CD14-positive monocyte (primary cell): Measurements from ENCODE around the gene WDPCP. TPM values are rescaled to one million over a fixed set of nuclear protein-coding genes. Genes with fewer than 3 reads are reported as not detected.

Source experiments
- DNase-seq, 3 donors: peaks; one replicate each; pipeline ENCODE4 v3.0.0-alpha.2; 2011 to 2022
- H2AFZ ChIP-seq: 2 replicates; pipeline ENCODE4 v1.6.0; 2012; ENCODE audit warnings: mild to moderate bottlenecking, low read depth, low read length, inconsistent platforms; ENCODE audit not compliant: insufficient read depth, poor library complexity, severe bottlenecking
- H3K27ac ChIP-seq, 2 donors: 1 replicate in 1 of 2; 2 replicates in 1 of 2; pipeline ENCODE4 v1.5.1; 2012 to 2013; ENCODE audit warnings: low read length in 2 of 2, control low read depth in 1 of 2, inconsistent platforms in 1 of 2, low read depth in 1 of 2, mild to moderate bottlenecking in 1 of 2
- H3K27me3 ChIP-seq, 2 donors: one replicate each; pipeline versions ENCODE4 v1.6.0 to v1.6.1; 2011 to 2013; ENCODE audit warnings: low read length in 2 of 2; ENCODE audit not compliant: control insufficient read depth in 2 of 2, insufficient read depth in 2 of 2
- H3K36me3 ChIP-seq, 2 donors: replicated peaks in 1 of 2; 1 replicate in 1 of 2; 2 replicates in 1 of 2; pipeline versions ENCODE4 v1.5.1 to v1.6.1; 2012 to 2013; ENCODE audit warnings: low read length in 2 of 2, control low read depth in 1 of 2, inconsistent platforms in 1 of 2, mild to moderate bottlenecking in 1 of 2; ENCODE audit not compliant: insufficient read depth in 2 of 2, control insufficient read depth in 1 of 2
- H3K4me1 ChIP-seq, 2 donors: 1 replicate in 1 of 2; 2 replicates in 1 of 2; pipeline versions ENCODE4 v1.5.1 to v1.6.1; 2012 to 2013; ENCODE audit warnings: low read length in 2 of 2, control low read depth in 1 of 2, inconsistent platforms in 1 of 2, mild to moderate bottlenecking in 1 of 2, moderate library complexity in 1 of 2; ENCODE audit not compliant: insufficient read depth in 2 of 2, control insufficient read depth in 1 of 2
- H3K4me2 ChIP-seq: replicated peaks from 2 replicates; pipeline ENCODE3; 2012; ENCODE audit warnings: low read length, moderate library complexity, mild to moderate bottlenecking; ENCODE audit not compliant: poor library complexity, severe bottlenecking; ENCODE audit errors: extremely low read depth
- H3K4me3 ChIP-seq, 3 experiments: fragments of 200-600 bp in 1 of 3; sonication (generic) in 1 of 3; replicated peaks in 1 of 3; 1 replicate in 2 of 3; 2 replicates in 1 of 3; pipeline ENCODE4 v1.5.1; 2011 to 2013; ENCODE audit warnings: low read length in 3 of 3, mild to moderate bottlenecking in 3 of 3, control low read depth in 2 of 3, low read depth in 2 of 3, inconsistent platforms in 1 of 3, moderate library complexity in 1 of 3
- H3K79me2 ChIP-seq: 2 replicates; pipeline ENCODE4 v1.6.0; 2012; ENCODE audit warnings: mild to moderate bottlenecking, control low read depth, inconsistent platforms, low read length, moderate library complexity; ENCODE audit not compliant: insufficient read depth
- H3K9ac ChIP-seq: 2 replicates; pipeline ENCODE4 v1.6.0; 2017; ENCODE audit warnings: low read length, mild to moderate bottlenecking; ENCODE audit not compliant: insufficient read depth, poor library complexity, severe bottlenecking
- H3K9me3 ChIP-seq, 2 donors: replicated peaks in 1 of 2; 1 replicate in 1 of 2; 2 replicates in 1 of 2; pipeline versions ENCODE4 v1.5.1 to v1.6.1; 2012 to 2013; ENCODE audit warnings: low read length in 2 of 2, control low read depth in 1 of 2; ENCODE audit not compliant: control insufficient read depth in 1 of 2, insufficient read depth in 1 of 2
- H4K20me1 ChIP-seq: 2 replicates; pipeline ENCODE4 v1.6.0; 2012; ENCODE audit warnings: mild to moderate bottlenecking, low read length, control low read depth, moderate library complexity; ENCODE audit not compliant: insufficient read depth
- H3K27ac Mint-ChIP-seq, 7 donors: one replicate each; pipeline ENCODE4 v1.8.0; 2020; ENCODE audit warnings: mild to moderate bottlenecking in 7 of 7, mixed read lengths in 7 of 7, moderate library complexity in 6 of 7, inconsistent platforms in 2 of 7
- H3K27me3 Mint-ChIP-seq, 3 donors: one replicate each; pipeline ENCODE4 v1.8.0; 2021 to 2022; ENCODE audit warnings: low read depth in 3 of 3, mild to moderate bottlenecking in 3 of 3, mixed read lengths in 3 of 3, moderate library complexity in 3 of 3, inconsistent platforms in 1 of 3
- H3K36me3 Mint-ChIP-seq, 2 donors: one replicate each; pipeline ENCODE4 v1.8.0; 2020; ENCODE audit warnings: mixed read lengths in 2 of 2, inconsistent platforms in 1 of 2, mild to moderate bottlenecking in 1 of 2
- H3K4me1 Mint-ChIP-seq: one replicate; pipeline ENCODE4 v1.8.0; 2020; ENCODE audit warnings: mild to moderate bottlenecking, mixed read lengths
- H3K4me3 Mint-ChIP-seq, 2 donors: one replicate each; pipeline ENCODE4 v1.8.0; 2020; ENCODE audit warnings: mild to moderate bottlenecking in 2 of 2, mixed read lengths in 2 of 2, moderate library complexity in 1 of 2
- H3K9me3 Mint-ChIP-seq, 7 donors: one replicate each; pipeline ENCODE4 v1.8.0; 2020 to 2022; ENCODE audit warnings: mixed read lengths in 7 of 7, mild to moderate bottlenecking in 6 of 7, moderate library complexity in 6 of 7, inconsistent platforms in 2 of 7
- CTCF ChIP-seq: fragments of 200-600 bp; IDR thresholded peaks from one replicate; pipeline ENCODE4 v1.8.0; 2022; ENCODE audit warnings: antibody characterized with exemption, mild to moderate bottlenecking
- WGBS: methylation state at CpG from one replicate; pipeline ENCODE4 v1.1.5; 2013; ENCODE audit warnings: missing lambda C conversion rate; ENCODE audit not compliant: insufficient coverage; 5-methylcytosine and 5-hydroxymethylcytosine counted together
- intact Hi-C, 2 donors: fragments of 100-400 bp; cut with micrococcal nuclease; formaldehyde crosslinking; loops; one replicate each; pipeline versions ENCODE4 v1.15.0 to v1.15.1; 2023
- polyA plus RNA-seq, 3 donors: library from polyadenylated mRNA; depleted of rRNA in 1 of 3; unstranded in 2 of 3; stranded (reverse) in 1 of 3; fragments of 300-500 nt in 2 of 3; fragments of >200 nt in 1 of 3; fragmentation: Illumina TruSeq in 2 of 3; gene quantifications; 1 replicate in 2 of 3; 2 replicates in 1 of 3; pipeline ENCODE4 v1.2.3, GENCODE V29; 2012 to 2021

The WDPCP gene
- polyA plus RNA-seq, 3 donors, result 3.3 to 5.2 (median 3.7) TPM

- no peaks in the 10 kb centered on the region for H3K4me1 ChIP-seq
- intact Hi-C loops, result no loop called here
- Mint-ChIP-seq H3K36me3 (peaks cover 5 to 14% of the 10 kb centered on the region in 2 donors), H3K9me3 (peaks cover 3 to 22% (median 10%) of the 10 kb centered on the region in 7 donors), H3K27me3 (no peaks in the 10 kb centered on the region), H3K4me1 (no peaks in the 10 kb centered on the region), H3K4me3 (no peak overlapping the region), H3K27ac (peak overlapping the region in 1 of 7 donors; percentile 31)
- no peak overlapping the region for H3K27ac ChIP-seq
- H3K9me3 ChIP-seq, result no peaks in the 10 kb centered on the region
- no peaks in the 10 kb centered on the region for H3K36me3 ChIP-seq
- DNase-seq, result peak in 2 of 3 donors; percentile 8 to 37
- H4K20me1 ChIP-seq, result no peaks in the 10 kb centered on the region
- WGBS, result 92% methylated on average over 13 of the region's 15 CpGs
- no peak overlapping the region for H3K4me3 ChIP-seq
- H3K4me2 ChIP-seq, result no peak overlapping the region
- TF ChIP-seq CTCF, result peak; percentile 58
- H3K9ac ChIP-seq, result no peak overlapping the region
- H3K79me2 ChIP-seq, result no peaks in the 10 kb centered on the region
- no peaks in the 10 kb centered on the region for H3K27me3 ChIP-seq
- no peak overlapping the region for H2AFZ ChIP-seq
Measured at GRCh38 chr2:63424329-63425078, 163.8 kb downstream of the WDPCP start.

GRCh38 chr2:63422556-63422955 is 165.7 kb downstream of the WDPCP start:
- H3K4me2 ChIP-seq, result no peak overlapping the region
- no peaks in the 10 kb centered on the region for H3K4me1 ChIP-seq
- Mint-ChIP-seq H3K4me3 (no peak overlapping the region), H3K9me3 (peaks cover 3 to 10% (median 5%) of the 10 kb centered on the region in 7 donors), H3K4me1 (no peaks in the 10 kb centered on the region), H3K27me3 (no peaks in the 10 kb centered on the region), H3K36me3 (peaks cover 5 to 7% of the 10 kb centered on the region in 2 donors), H3K27ac (no peak overlapping the region)
- no peak overlapping the region for H3K27ac ChIP-seq
- H2AFZ ChIP-seq, result no peak overlapping the region
- TF ChIP-seq CTCF, result no peak
- no peaks in the 10 kb centered on the region for H3K9me3 ChIP-seq
- H4K20me1 ChIP-seq, result no peaks in the 10 kb centered on the region
- WGBS, result no CpG with 5 or more reads among the region's 1 CpG
- H3K27me3 ChIP-seq, result no peaks in the 10 kb centered on the region
- no peaks in the 10 kb centered on the region for H3K36me3 ChIP-seq
- no peaks in the 10 kb centered on the region for H3K79me2 ChIP-seq
- H3K4me3 ChIP-seq, result no peak overlapping the region
- intact Hi-C loops, result no loop called here
- no peak overlapping the region for H3K9ac ChIP-seq
- DNase-seq, result no peak
